K562 (cell line): ENCODE measurements around the gene NAIF1. TPM values are rescaled to one million over a fixed set of nuclear protein-coding genes. Genes with fewer than 3 reads are reported as not detected.

Experiments used
- CCNT2 ChIP-seq: IDR thresholded peaks from 2 replicates; pipeline ENCODE4 v1.6.1; 2011; ENCODE audit warnings: borderline replicate concordance, low read depth, mild to moderate bottlenecking, moderate library complexity, mixed read lengths, low read length; ENCODE audit not compliant: insufficient read length; ENCODE audit errors: extremely low read depth
- CHCHD3 ChIP-seq: fragments of 250-450 bp; sonication (Bioruptor Pico); IDR thresholded peaks from 2 replicates; pipeline ENCODE4 v2.1.2; 2022; ENCODE audit warnings: mild to moderate bottlenecking
- ELF1 ChIP-seq: fragments of 200-800 bp; sonication (Bioruptor generic); IDR thresholded peaks from 2 replicates; pipeline ENCODE4 v1.6.1; 2016; ENCODE audit warnings: missing genetic modification characterization, missing compliant biosample characterization
- HNRNPH1 ChIP-seq: fragments of 200-400 bp; formaldehyde crosslinking; optimal IDR thresholded peaks from 2 replicates; pipeline ENCODE3; 2017; ENCODE audit warnings: low read depth, mild to moderate bottlenecking, low read length, moderate library complexity
- KAT2B ChIP-seq: IDR thresholded peaks from one replicate; pipeline ENCODE4 v1.6.1; 2012; ENCODE audit warnings: low read depth, mild to moderate bottlenecking, control low read depth, inconsistent platforms, low read length, moderate library complexity
- MXI1 ChIP-seq: IDR thresholded peaks from 2 replicates; pipeline ENCODE4 v1.6.1; 2011; ENCODE audit warnings: low read depth, mild to moderate bottlenecking, improper control_type of control experiment, low read length
- NR3C1 ChIP-seq: sonication (generic); formaldehyde crosslinking; IDR thresholded peaks from 2 replicates; pipeline ENCODE4 v1.8.1; 2022; ENCODE audit warnings: missing genetic modification reagents
- SMC3 ChIP-seq: conservative IDR thresholded peaks from 2 replicates; pipeline ENCODE4 v1.6.1; 2011; ENCODE audit warnings: low read depth, low read length, improper control_type of control experiment; ENCODE audit not compliant: insufficient read depth
- STAG1 ChIP-seq: sonication (generic); formaldehyde crosslinking; IDR thresholded peaks from 2 replicates; pipeline ENCODE4 v1.5.0; 2020; ENCODE audit warnings: missing genetic modification reagents, borderline replicate concordance
- TGIF2 ChIP-seq: sonication (generic); formaldehyde crosslinking; IDR thresholded peaks from 2 replicates; pipeline ENCODE4 v1.8.1; 2022; ENCODE audit warnings: mild to moderate bottlenecking, missing genetic modification reagents, moderate library complexity
- THRAP3 ChIP-seq: fragments of 450-650 bp; IDR thresholded peaks from 2 replicates; pipeline ENCODE4 v1.6.1; 2016; ENCODE audit warnings: mild to moderate bottlenecking, inconsistent platforms, borderline replicate concordance
- ZC3H4 ChIP-seq: sonication (generic); formaldehyde crosslinking; IDR thresholded peaks from 2 replicates; pipeline ENCODE4 v1.9.0; 2021; ENCODE audit warnings: missing genetic modification reagents, borderline replicate concordance
- ZNF431 ChIP-seq: sonication (generic); formaldehyde crosslinking; IDR thresholded peaks from 2 replicates; pipeline ENCODE4 v1.8.0; 2022; ENCODE audit warnings: mild to moderate bottlenecking, missing genetic modification reagents
- ZNF444 ChIP-seq: fragments of 250-450 bp; sonication (Bioruptor Pico); IDR thresholded peaks from 2 replicates; pipeline ENCODE4 v1.4.0; 2020; ENCODE audit warnings: mild to moderate bottlenecking, moderate library complexity
- ZNF57 ChIP-seq: fragments of 450-650 bp; formaldehyde crosslinking; IDR thresholded peaks from 2 replicates; pipeline ENCODE4 v1.4.0; 2020; ENCODE audit warnings: mild to moderate bottlenecking, moderate library complexity
- polyA plus RNA-seq, 8 experiments: library from polyadenylated mRNA; depleted of rRNA in 4 of 8; stranded (reverse) in 5 of 8; unstranded in 3 of 8; fragments of >200 nt; fragmentation: Nextera tagmentation in 2 of 8; fragmentation: Illumina TruSeq in 1 of 8; extraction: Ambion mirVana in 2 of 8; extraction: Trizol in 1 of 8; gene quantifications; 2 replicates each; pipeline versions ENCODE4 v1.2.1 to v1.2.3, GENCODE V29; 2011 to 2014; ENCODE audit warnings: inconsistent platforms in 1 of 8, missing spikeins in 1 of 8
- total RNA-seq, 7 experiments: library from RNA; depleted of rRNA in 6 of 7; stranded (reverse); fragments of >200 nt in 6 of 7; fragmentation: Illumina TruSeq in 2 of 7; extraction: Trizol in 2 of 7; gene quantifications; 2 replicates each; pipeline versions ENCODE4 v1.2.1 to v1.2.3, GENCODE V29; 2011 to 2021; ENCODE audit warnings: low replicate concordance in 1 of 7
- TF ChIP-seq, protein P1 (sequence below): fragments of 450-650 bp; IDR thresholded peaks from 2 replicates; pipeline ENCODE4 v1.6.1; 2016; ENCODE audit warnings: antibody characterized with exemption
- TF ChIP-seq, protein P2 (sequence below): fragments of 450-650 bp; formaldehyde crosslinking; IDR thresholded peaks from 2 replicates; pipeline ENCODE4 v1.4.0; 2020; ENCODE audit warnings: mild to moderate bottlenecking, moderate library complexity
- TF ChIP-seq, protein P3 (sequence below): fragments of 250-450 bp; sonication (Bioruptor Pico); IDR thresholded peaks from 2 replicates; pipeline ENCODE4 v1.9.0; 2021; ENCODE audit warnings: mild to moderate bottlenecking, inconsistent platforms
- TF ChIP-seq, protein P4 (sequence below), 2 experiments: IDR thresholded peaks; 2 replicates each; pipeline ENCODE4 v1.6.1; 2012; ENCODE audit warnings: improper control_type of control experiment in 2 of 2, low read depth in 2 of 2, low read length in 2 of 2, borderline replicate concordance in 1 of 2

NAIF1 gene
- total and polyA plus RNA-seq, 9 of the 15 experiments (the other 6 are each of a cell fraction or from before 2014, with no cell fraction given): 4.8 to 26.6 (median 17.2) TPM

DNA sequence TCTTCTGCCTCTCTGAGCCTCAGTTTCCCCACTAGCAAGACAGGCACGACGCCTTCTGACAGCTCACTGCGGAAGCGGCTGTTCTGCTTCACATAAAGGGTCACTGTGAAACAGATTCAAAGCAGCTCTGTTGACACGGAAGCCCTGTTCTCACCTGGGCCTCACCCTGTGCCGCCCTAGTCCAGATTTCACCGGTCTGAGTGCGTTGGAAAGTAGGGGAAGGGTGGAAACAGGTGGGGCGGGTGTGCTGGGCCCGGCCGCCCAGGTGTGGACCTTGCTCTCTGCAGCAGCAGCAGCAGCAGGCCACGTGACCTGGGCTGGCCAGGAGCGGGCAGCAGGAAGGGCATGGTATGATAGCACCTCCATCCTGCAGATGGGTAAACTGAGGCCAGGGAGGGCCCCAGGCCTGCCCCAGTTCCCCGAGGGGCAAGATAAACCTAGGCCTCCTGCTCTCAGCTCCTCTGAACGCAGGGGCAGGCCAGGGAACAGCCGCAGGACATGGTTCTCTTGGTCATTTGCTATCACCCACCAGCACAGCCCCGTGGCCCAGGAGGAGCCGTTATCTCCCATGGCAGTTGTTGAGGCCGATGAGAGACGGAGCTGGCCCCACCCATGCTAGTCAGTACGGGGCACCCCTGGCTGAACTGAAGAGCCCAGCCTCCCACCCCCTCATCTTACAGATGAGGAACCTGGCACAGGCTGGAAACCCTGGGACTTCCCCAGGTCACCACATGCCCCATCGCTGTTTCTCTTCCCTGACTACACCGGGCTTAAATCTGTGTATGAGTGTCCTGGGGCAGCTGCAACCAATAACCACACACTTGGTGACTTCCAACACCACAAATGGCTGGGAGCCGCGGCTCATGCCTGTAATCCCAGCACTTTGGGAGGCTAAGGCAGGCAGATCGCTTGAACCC, 48.3 kb upstream of the NAIF1 start (continued):
- TF ChIP-seq SMC3 (0 out of 2 replicates have a peak, but pooled peaks have one; percentile 18), CHCHD3 (no peak), ZC3H4 (CRISPR knock-in tag) (no peak), ZNF57 (no peak), ELF1 (tag) (no peak), CCNT2 (peak; percentile 95), NR3C1 (CRISPR knock-in tag) (no peak), MXI1 (peak; percentile 60; the same call in 1 of the 2 replicates), ZNF431 (CRISPR knock-in tag) (0 out of 2 replicates have a peak, but pooled peaks have one; percentile 49), HNRNPH1 (no peak), KAT2B (no peak), THRAP3 (no peak), TGIF2 (CRISPR knock-in tag) (no peak), STAG1 (CRISPR knock-in tag) (no peak), ZNF444 (CRISPR knock-in tag) (no peak)
- TF ChIP-seq, protein P1, sequence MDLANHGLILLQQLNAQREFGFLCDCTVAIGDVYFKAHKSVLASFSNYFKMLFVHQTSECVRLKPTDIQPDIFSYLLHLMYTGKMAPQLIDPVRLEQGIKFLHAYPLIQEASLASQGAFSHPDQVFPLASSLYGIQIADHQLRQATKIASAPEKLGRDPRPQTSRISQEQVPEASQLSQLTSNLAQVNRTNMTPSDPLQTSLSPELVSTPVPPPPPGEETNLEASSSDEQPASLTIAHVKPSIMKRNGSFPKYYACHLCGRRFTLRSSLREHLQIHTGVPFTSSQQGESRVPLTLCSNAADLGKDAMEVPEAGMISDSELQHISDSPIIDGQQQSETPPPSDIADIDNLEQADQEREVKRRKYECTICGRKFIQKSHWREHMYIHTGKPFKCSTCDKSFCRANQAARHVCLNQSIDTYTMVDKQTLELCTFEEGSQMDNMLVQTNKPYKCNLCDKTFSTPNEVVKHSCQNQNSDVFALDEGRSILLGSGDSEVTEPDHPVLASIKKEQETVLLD: peak; percentile 65; the same call in 1 of the 2 replicates
- TF ChIP-seq, protein P2, sequence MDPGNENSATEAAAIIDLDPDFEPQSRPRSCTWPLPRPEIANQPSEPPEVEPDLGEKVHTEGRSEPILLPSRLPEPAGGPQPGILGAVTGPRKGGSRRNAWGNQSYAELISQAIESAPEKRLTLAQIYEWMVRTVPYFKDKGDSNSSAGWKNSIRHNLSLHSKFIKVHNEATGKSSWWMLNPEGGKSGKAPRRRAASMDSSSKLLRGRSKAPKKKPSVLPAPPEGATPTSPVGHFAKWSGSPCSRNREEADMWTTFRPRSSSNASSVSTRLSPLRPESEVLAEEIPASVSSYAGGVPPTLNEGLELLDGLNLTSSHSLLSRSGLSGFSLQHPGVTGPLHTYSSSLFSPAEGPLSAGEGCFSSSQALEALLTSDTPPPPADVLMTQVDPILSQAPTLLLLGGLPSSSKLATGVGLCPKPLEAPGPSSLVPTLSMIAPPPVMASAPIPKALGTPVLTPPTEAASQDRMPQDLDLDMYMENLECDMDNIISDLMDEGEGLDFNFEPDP (CRISPR knock-in tag): no peak
- TF ChIP-seq, protein P3, sequence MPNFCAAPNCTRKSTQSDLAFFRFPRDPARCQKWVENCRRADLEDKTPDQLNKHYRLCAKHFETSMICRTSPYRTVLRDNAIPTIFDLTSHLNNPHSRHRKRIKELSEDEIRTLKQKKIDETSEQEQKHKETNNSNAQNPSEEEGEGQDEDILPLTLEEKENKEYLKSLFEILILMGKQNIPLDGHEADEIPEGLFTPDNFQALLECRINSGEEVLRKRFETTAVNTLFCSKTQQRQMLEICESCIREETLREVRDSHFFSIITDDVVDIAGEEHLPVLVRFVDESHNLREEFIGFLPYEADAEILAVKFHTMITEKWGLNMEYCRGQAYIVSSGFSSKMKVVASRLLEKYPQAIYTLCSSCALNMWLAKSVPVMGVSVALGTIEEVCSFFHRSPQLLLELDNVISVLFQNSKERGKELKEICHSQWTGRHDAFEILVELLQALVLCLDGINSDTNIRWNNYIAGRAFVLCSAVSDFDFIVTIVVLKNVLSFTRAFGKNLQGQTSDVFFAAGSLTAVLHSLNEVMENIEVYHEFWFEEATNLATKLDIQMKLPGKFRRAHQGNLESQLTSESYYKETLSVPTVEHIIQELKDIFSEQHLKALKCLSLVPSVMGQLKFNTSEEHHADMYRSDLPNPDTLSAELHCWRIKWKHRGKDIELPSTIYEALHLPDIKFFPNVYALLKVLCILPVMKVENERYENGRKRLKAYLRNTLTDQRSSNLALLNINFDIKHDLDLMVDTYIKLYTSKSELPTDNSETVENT (CRISPR knock-in tag): no peak
- TF ChIP-seq, protein P4, sequence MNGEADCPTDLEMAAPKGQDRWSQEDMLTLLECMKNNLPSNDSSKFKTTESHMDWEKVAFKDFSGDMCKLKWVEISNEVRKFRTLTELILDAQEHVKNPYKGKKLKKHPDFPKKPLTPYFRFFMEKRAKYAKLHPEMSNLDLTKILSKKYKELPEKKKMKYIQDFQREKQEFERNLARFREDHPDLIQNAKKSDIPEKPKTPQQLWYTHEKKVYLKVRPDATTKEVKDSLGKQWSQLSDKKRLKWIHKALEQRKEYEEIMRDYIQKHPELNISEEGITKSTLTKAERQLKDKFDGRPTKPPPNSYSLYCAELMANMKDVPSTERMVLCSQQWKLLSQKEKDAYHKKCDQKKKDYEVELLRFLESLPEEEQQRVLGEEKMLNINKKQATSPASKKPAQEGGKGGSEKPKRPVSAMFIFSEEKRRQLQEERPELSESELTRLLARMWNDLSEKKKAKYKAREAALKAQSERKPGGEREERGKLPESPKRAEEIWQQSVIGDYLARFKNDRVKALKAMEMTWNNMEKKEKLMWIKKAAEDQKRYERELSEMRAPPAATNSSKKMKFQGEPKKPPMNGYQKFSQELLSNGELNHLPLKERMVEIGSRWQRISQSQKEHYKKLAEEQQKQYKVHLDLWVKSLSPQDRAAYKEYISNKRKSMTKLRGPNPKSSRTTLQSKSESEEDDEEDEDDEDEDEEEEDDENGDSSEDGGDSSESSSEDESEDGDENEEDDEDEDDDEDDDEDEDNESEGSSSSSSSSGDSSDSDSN (IDR thresholded peaks at IDR 0.05; ENCODE audit: borderline replicate concordance in 1 of 2, low read depth in 2 of 2, low read length in 2 of 2): no peak
